Duodenal mucosa (tissue), 2 donors: Measurements from ENCODE around the gene HGF.

Source experiments
- H3K27ac ChIP-seq: one replicate; pipeline ENCODE4 v1.7.0; 2013; ENCODE audit warnings: low read depth, low read length
- H3K27me3 ChIP-seq, 2 donors: one replicate each; pipeline ENCODE4 v1.7.0; 2013; ENCODE audit warnings: low read length in 2 of 2, control low read depth in 1 of 2; ENCODE audit not compliant: insufficient read depth in 2 of 2, control insufficient read depth in 1 of 2
- H3K36me3 ChIP-seq, 2 donors: one replicate each; pipeline ENCODE4 v1.7.0; 2013; ENCODE audit warnings: low read length in 2 of 2, control low read depth in 1 of 2; ENCODE audit not compliant: insufficient read depth in 2 of 2, control insufficient read depth in 1 of 2
- H3K4me1 ChIP-seq, 2 donors: one replicate each; pipeline ENCODE4 v1.7.0; 2013; ENCODE audit warnings: low read length in 2 of 2, control low read depth in 1 of 2; ENCODE audit not compliant: insufficient read depth in 2 of 2, control insufficient read depth in 1 of 2
- H3K4me3 ChIP-seq, 2 donors: one replicate each; pipeline ENCODE4 v1.7.0; 2013; ENCODE audit warnings: low read length in 2 of 2, low read depth in 1 of 2
- H3K9ac ChIP-seq, 2 donors: one replicate each; pipeline ENCODE4 v1.7.0; 2013; ENCODE audit warnings: low read length in 2 of 2, low read depth in 1 of 2
- H3K9me3 ChIP-seq, 2 donors: one replicate each; pipeline ENCODE4 v1.7.0; 2013; ENCODE audit warnings: low read length in 2 of 2, control low read depth in 1 of 2; ENCODE audit not compliant: control insufficient read depth in 1 of 2

HGF gene

DNA sequence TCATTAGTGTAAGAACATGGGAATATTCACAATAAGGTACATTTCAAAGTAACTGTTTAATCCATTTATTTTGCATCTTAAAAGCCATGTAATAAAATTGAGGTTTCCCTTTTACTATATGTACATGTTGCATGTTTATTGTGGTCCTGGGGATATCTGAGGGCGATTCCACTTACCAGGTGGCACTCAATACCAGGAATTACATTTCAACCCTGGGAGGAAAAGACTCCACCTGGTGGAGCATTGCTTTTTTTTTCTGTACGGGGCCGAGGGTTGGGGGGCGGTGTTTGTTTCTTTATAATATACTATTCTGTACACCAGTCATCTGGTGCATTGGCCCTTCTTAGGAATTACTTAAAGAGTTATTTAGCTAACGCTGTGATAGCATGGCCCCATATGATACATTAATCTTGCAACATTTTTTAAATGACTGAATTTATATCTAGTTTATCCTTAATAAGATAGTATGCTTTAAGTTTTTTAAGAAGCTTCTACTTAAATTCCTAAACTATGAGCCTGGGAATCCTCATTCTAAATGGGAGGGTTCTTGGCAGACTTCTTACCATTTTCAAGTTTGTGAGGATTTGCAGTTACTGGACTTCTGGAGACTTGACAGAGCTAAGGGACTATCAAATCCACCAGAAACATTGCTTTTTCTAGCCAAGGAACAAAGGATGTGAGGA lies 7.2 kb upstream of the HGF start:
- Histone ChIP-seq H3K36me3 (no peaks in the 10 kb centered on the region), H3K9me3 (no peaks in the 10 kb centered on the region), H3K27me3 (no peaks in the 10 kb centered on the region), H3K27ac (no peak overlapping the region), H3K4me1 (no peaks in the 10 kb centered on the region), H3K4me3 (no peak overlapping the region), H3K9ac (no peak overlapping the region)

GRCh38 chr7:81776161-81776560 lies 6.3 kb upstream of the HGF start:
- H3K27me3 ChIP-seq = no peaks in the 10 kb centered on the region
- no peak overlapping the region for H3K4me3 ChIP-seq
- H3K27ac ChIP-seq = no peak overlapping the region
- no peak overlapping the region for H3K9ac ChIP-seq
- H3K4me1 ChIP-seq = no peaks in the 10 kb centered on the region
- H3K36me3 ChIP-seq = no peaks in the 10 kb centered on the region
- H3K9me3 ChIP-seq = no peaks in the 10 kb centered on the region

DNA sequence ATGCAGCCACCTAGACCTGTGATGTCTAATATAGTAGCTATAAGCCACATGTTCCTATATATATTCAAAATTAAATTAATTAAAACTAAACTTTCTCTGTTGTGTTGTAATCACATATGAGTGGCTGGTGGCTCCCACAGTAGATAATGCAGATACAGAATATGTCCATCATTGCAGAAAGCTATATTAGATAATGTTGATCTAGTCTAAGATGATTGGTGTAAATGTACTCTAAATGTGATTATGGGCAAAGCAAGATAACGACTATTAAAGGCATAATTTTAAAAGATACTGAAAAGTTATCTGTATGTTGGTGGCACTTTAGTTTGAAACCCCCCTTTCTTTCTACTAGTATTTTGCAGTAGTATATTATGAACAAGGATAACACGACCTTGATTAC lies 5.7 kb upstream of the HGF start:
- no peak overlapping the region for H3K27ac ChIP-seq
- no peaks in the 10 kb centered on the region for H3K4me1 ChIP-seq
- H3K9ac ChIP-seq = no peak overlapping the region
- no peaks in the 10 kb centered on the region for H3K27me3 ChIP-seq
- H3K4me3 ChIP-seq = no peak overlapping the region
- H3K36me3 ChIP-seq = no peaks in the 10 kb centered on the region
- H3K9me3 ChIP-seq = no peaks in the 10 kb centered on the region

GRCh38 chr7:81774551-81774950 lies 4.7 kb upstream of the HGF start:
- Histone ChIP-seq H3K9me3 (no peaks in the 10 kb centered on the region), H3K36me3 (no peaks in the 10 kb centered on the region), H3K27me3 (no peaks in the 10 kb centered on the region), H3K9ac (no peak overlapping the region), H3K4me1 (no peaks in the 10 kb centered on the region), H3K27ac (no peak overlapping the region), H3K4me3 (no peak overlapping the region)

DNA sequence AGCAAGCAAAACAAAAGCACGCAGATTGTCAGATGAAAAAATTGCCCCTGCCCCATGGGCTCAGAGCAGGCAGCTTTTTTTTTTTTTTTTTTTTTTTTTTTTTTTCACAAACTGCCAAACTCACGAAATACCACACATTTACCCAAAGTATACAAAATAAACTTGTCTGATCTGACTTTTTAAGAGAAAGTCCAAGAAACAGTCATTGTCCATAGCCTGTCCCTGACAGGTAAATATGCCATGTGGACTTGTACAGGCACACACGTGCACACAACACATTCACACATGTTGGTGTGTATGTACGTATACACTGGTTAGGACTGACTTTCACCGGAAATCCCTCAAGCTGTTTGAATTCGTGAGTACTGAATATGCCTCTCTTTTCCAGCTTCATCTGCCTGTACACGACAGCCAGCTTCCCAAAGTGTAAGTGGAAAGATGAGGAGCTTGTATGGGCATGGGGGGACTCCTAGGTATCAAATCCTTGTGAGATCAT lies 929 bp upstream of the HGF start:
- H3K9ac ChIP-seq = no peak overlapping the region
- H3K27me3 ChIP-seq = no peaks in the 10 kb centered on the region
- no peaks in the 10 kb centered on the region for H3K36me3 ChIP-seq
- no peak overlapping the region for H3K27ac ChIP-seq
- no peaks in the 10 kb centered on the region for H3K4me1 ChIP-seq
- H3K4me3 ChIP-seq = peak overlapping the region; percentile 17 to 56
- H3K9me3 ChIP-seq = no peaks in the 10 kb centered on the region

- Histone ChIP-seq H3K27ac (no peak overlapping the region), H3K9ac (peak overlapping the region; percentile 5 to 16), H3K4me3 (peak overlapping the region; percentile 38 to 56), H3K9me3 (no peaks in the 10 kb centered on the region), H3K27me3 (no peaks in the 10 kb centered on the region), H3K4me1 (no peaks in the 10 kb centered on the region), H3K36me3 (no peaks in the 10 kb centered on the region)
Observed at GRCh38 chr7:81768951-81769778, 682 bp downstream of the HGF start.

DNA sequence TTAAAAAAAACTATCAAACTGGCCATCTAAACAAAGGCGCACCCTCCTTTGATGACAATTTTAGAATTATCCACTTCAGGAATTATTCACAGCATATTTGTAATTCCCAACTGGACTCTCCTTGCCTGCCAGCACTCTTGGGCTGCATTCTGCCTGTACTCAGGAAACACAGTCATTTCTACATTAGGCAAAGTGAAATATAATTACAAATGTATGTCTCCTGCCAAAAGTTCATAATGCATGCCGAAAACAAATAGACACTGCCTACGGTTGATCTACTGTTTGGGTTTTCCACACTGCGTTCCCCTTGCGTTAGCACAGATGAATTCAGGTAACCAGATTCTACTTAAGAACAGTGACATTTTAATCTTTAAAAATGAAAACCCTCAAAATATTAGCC lies 1.9 kb downstream of the HGF start:
- no peak overlapping the region for H3K9ac ChIP-seq
- H3K36me3 ChIP-seq = no peaks in the 10 kb centered on the region
- no peak overlapping the region for H3K27ac ChIP-seq
- H3K4me3 ChIP-seq = no peak overlapping the region
- no peaks in the 10 kb centered on the region for H3K4me1 ChIP-seq
- no peaks in the 10 kb centered on the region for H3K27me3 ChIP-seq
- no peaks in the 10 kb centered on the region for H3K9me3 ChIP-seq

- no peaks in the 10 kb centered on the region for H3K36me3 ChIP-seq
- no peak overlapping the region for H3K9ac ChIP-seq
- no peak overlapping the region for H3K4me3 ChIP-seq
- no peaks in the 10 kb centered on the region for H3K9me3 ChIP-seq
- no peak overlapping the region for H3K27ac ChIP-seq
- no peaks in the 10 kb centered on the region for H3K27me3 ChIP-seq
- no peaks in the 10 kb centered on the region for H3K4me1 ChIP-seq
Observed at GRCh38 chr7:81761821-81762220, 8.0 kb downstream of the HGF start.

- Histone ChIP-seq H3K4me3 (no peak overlapping the region), H3K9me3 (no peaks in the 10 kb centered on the region), H3K27me3 (no peaks in the 10 kb centered on the region), H3K27ac (no peak overlapping the region), H3K4me1 (no peaks in the 10 kb centered on the region), H3K9ac (no peak overlapping the region), H3K36me3 (no peaks in the 10 kb centered on the region)
Observed at GRCh38 chr7:81761031-81761430, 8.8 kb downstream of the HGF start.

DNA sequence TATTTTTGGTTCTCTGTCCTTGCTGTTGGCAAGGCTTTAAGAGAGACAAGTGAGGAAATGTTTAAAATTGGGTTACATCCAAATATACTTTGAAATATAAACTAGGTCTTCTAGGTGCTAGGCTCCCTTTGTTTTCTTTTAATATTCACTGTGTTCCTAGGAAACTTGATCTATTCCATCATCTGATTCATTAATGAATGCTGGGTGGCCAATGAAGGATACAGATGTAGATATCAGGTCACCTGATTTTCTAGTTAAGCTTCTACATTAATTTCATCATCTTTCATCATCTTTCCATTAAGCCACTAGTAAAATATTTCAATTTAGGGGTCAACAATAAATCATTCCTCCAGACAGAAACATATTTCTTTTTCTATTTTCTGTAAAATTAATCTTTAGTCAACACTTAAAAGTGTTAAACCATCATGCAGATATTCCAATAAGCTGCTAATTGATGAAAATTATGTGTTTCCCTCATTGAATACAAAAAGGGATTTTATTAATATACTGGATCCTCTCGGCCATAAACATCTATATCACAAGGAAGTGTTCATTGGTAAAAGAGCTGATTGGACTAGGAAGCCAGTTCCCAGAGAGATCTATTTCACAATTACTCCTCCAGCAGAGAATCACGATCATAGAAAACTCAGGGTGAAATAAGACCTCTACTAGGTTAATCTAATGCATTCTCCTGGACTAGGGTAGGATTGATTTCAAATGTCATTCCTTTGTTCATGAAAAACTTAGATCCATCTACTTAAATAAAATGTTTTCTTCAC lies 14.7 kb downstream of the HGF start:
- Histone ChIP-seq H3K9ac (no peak overlapping the region), H3K36me3 (no peaks in the 10 kb centered on the region), H3K27ac (no peak overlapping the region), H3K4me1 (no peaks in the 10 kb centered on the region), H3K9me3 (no peaks in the 10 kb centered on the region), H3K4me3 (no peak overlapping the region), H3K27me3 (no peaks in the 10 kb centered on the region)
